Hematopoietic multipotent progenitor cell treated with erythropoietin and hydrocortisone succinate and interleukin-3 and kit ligand, for 15 days (in vitro differentiated cells): ENCODE measurements around the gene ACTR3.
"Not testable (repeated sequence)": the region's sequence is repeated elsewhere in the genome, so short reads cannot be mapped to it uniquely, and the experiment has no call there.

Source experiments
- DNase-seq: peaks from one replicate; pipeline ENCODE4 v3.0.0-alpha.2; 2015; ENCODE audit warnings: low spot score

ACTR3 gene

DNA sequence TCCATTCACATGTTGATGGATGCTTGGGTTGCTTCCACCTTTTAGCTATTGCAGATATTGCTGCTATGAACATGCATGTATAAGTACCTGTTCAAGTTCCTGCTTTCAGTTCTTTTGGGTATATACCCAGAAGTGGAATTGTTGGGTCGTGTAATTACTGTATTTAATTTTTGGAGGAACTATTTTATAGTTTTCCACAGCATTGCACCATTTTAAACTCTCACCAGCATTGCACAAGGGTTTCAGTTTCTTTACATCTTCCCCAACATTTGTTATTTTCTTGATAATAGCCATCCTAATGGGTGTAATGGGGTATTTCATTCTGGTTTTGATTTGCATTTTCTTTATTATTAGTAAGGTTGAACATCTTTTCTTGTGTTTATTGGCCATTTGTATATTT is 16.0 kb downstream of the ACTR3 start:
- no peak for DNase-seq

DNA sequence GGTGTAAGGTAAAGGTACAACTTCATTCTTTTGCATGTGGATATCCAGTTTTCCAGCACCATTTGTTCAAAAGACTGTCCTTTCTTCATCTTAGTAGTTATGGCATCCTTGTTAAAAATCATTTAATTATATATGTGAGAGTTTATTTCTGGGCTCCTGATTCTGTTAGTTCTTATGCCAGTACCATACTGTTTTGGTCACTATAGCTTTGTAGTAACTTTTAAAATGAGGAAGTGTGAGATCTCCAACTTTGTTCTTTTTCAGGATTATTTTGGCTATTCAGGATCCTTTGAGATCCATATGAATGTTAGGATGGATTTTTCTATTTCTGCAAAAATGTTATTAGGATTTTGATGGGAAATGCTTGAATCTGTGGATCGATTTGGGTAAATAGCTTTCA is 16.8 kb downstream of the ACTR3 start:
- no peak for DNase-seq

GRCh38 chr2:113907297-113907696 is 17.4 kb downstream of the ACTR3 start:
- DNase-seq, result no peak

DNA sequence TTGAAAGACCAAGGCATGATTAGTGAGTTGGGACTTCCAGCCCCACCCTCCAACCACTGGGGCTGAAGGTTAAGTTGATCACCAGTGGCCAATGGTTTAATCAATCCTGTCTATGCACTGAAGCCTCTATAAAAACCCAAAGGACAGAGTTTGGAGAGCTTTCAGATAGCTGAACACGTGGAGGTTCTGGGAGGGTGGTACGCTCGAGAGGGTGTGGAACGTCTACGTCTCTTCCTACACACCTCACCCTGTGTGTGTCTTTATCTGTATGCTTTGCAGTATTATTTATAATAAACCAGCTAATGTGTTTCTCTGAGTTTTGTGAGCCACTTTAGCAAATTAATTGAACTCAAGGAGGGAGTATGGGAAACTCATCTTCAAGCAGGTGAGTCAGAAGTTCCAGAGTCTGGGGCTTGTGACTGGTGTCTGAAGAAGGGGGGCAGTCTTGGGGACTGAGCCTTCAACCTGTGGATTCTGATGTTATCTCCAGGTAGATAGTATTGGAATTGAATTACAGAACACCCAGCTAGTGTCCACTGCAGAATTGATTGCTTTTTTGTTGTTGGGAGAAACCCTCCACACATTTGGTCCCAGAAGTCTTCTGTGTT is 20.3 kb downstream of the ACTR3 start:
- DNase-seq, result no peak

DNA sequence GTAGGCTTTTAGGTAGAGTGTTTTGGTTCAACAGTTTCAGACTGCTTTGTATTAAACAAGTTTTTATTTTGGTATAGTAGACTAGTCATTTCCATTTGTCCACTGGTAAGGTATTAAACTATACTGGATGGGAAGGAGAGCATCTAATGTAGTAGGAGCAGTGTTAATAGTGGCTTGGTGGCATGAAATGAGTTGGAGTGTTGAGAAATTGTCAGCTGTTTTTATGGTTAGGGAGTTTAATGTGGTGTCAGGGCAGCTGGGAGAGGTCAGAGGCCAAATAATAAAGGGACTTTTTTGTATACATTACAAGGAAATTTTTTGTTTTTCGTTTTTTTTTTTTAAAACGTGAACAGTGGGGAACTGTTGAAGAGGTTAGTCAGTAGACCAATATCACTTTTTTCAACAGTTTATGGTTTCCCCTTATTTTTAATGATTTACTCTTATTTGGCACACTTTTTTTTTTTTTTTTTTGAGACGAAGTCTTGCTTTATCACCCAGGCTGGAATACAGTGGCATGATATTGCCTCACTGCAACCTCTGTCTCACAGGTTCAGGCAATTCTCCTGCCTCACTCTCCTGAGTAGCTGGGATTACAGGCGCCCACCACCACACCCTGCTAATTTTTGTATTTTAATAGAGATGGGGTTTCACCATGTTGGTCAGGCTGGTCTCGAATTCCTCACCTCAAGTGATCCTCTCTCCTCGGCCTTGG is 21.2 kb downstream of the ACTR3 start:
- no peak for DNase-seq

- DNase-seq, result no peak
Observed at GRCh38 chr2:113915082-113915819, 25.4 kb downstream of the ACTR3 start.

DNA sequence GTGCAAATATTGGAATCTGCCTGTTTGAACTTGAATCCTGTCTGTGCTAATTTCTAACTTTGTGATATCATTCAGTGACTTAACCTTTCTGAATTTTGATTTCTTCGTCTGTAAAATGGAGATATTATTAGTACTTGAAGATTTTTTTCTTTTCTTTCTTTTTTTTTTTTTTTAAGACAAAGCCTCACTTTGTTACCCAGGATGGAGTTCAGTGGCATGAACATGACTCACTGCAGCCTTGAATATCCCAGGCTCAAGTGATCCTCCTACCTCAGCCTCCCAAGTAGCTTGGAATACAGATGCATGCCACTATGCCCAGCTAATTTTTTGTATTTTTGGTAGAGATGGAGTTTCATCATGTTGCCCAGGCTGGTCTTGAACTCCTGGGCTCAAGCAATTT is 28.3 kb downstream of the ACTR3 start:
- no peak for DNase-seq

- DNase-seq, result no peak
Observed at GRCh38 chr2:113920996-113921395, 31.1 kb downstream of the ACTR3 start.

DNA sequence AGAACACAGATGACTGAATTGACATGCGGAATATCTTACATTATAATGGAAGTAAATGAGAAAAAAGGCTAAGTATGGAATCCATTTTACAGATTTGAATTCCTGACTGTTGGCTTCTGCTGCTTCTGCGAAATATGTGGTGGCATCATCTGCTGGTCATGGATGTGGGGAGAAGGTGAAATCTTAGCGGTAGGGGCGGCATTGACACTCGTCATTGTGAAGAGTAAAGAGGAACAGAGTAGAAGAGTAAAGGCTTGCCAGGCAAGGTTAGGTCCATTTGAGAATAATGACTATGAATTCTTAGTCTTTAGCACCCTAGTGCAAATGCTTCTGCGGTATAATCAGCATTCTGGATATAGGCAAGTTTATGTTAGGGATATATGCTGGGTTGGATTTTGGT is 32.4 kb downstream of the ACTR3 start:
- DNase-seq, result no peak

GRCh38 chr2:113922784-113923183 is 32.9 kb downstream of the ACTR3 start:
- no peak for DNase-seq

DNA sequence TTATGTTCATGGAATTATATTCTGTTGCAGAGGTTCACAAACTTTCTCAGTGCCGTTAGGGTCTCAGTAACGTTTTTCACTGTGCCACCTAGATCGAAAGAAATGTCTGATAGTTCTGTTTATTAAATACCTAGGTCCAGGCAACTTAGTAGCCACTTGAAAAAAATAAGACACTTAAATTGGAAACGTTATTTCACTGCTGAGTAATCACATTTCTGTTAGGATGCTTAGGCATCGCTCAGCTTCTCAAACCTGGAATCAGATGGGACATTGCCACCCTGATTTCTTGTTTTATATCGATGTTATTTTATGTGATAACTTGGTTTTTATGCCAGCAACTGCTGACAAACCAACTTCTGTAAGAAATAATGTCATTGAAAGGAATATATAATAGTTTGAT is 36.0 kb downstream of the ACTR3 start:
- DNase-seq, result no peak

- DNase-seq, result no peak
Observed at GRCh38 chr2:113926314-113926713, 36.4 kb downstream of the ACTR3 start.

GRCh38 chr2:113930448-113930847 is 40.6 kb downstream of the ACTR3 start:
- DNase-seq, result no peak

- no peak for DNase-seq
Observed at GRCh38 chr2:113937501-113937900, 47.6 kb downstream of the ACTR3 start.

DNA sequence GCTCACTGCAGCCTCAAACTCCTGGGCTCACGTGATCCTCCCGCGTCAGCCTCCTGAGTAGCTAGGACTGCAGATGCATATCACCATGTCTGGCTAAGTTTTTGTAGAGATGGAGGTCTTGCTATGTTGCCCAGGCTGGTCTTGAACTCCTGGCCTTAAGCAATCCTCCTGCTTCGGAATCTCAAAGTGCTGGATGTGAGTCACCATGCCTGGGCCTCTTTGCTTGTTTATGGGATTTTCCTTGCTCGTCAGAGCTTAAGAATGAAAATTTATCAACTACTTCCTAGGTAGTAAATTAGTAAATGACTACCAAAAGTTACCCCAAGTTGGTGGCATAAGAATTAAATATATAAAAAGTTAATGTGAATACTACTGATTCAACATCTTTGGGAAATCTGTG is 51.0 kb downstream of the ACTR3 start:
- no peak for DNase-seq

DNA sequence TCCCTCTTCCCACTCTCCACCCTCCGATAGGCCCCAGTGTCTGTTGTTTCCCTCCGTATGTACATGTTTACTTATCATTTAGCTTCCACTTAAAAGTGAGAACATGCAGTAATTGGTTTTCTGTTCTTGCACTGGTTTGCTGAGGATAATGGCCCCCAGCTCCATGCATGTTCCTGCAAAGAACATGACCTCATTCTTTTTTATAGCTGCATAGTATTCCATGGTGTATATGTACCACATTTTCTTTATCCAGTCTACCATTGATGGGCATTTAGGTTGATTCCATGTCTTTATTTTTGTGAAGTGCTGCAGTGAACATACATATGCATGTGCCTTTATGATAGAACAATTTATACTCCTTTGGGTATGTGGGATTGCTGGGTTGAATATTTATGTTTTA is 55.9 kb downstream of the ACTR3 start:
- not testable (repeated sequence) for DNase-seq

- DNase-seq, result not testable (repeated sequence)
Observed at GRCh38 chr2:113950906-113951305, 61.0 kb downstream of the ACTR3 start.

- DNase-seq, result no peak
Observed at GRCh38 chr2:113961000-113961399, 71.1 kb downstream of the ACTR3 start.

DNA sequence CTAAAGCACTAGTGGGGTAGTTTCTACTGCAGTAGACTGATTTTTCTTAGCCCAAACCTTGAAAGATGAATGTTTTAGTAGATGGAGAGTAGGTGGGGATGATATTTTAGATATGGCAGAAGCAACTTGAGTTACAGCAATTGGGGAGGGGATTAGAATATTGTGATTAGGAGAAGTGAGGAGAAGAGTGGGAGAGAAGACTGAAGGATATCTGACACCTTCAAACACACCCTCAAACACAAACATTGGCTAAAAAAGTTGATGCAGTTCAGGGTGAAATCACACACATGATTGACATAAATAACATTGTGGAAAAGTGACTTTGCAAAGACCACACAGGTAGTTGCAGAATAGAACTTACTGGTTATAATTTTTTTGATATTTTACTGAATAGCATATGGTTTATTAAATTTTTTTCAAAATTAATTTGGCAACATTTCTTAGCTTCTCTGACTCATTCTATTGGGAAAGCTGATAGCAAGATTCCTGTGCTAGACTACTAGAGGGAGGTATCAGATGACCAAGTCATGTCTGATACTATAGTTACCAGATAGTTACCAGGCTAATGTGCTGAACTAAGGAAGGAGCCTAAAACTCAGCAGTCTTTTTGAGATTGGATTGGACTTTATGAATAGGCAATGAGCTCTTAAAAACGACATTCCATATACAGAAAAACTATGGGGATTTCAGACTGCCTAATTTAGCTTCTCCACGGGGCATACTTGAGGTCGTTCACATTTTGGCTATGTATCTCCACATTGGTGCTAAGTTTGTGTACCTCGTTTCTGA is 73.0 kb downstream of the ACTR3 start:
- no peak for DNase-seq

DNA sequence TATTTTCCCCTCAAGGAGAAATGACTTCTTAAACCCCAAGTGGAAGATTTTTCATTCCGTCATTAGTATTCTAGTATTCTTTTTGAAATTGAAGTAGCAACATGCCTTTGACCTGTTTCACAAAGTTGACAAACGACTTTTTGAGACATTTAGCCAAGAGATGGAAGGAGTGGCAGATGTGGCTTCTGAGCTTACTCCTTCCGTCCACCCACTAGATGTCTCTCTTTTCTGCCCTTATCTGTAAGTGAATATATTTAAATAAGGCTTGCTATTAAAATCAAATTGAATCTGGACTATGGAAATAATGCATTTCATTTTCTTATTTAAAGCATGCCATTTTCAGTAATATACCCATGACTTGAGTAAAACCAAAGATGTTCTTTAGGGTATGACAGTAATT is 74.1 kb downstream of the ACTR3 start:
- DNase-seq, result no peak

GRCh38 chr2:113964436-113964835 is 74.5 kb downstream of the ACTR3 start:
- DNase-seq, result no peak

GRCh38 chr2:113965228-113965627 is 75.3 kb downstream of the ACTR3 start:
- DNase-seq, result no peak

DNA sequence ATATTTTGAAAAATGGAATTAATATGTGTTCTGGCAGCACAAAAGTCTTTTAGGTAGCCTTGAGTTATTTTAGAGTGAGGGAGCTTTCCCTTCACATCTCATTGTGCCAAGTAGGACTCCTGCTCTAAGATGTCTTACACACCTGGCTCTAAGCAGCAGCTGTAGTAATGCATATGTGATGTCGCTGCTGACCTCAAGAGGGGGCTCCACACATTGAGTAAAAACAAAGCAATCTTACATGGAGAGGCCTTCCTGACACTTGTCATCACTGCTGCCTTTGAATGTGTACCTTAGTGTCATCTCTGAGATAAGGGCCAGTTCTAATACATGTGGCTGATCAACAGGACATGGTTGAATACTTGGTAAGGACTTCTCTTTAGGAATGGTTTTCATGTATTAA is 75.8 kb downstream of the ACTR3 start:
- DNase-seq, result peak; percentile 23
